ENCODE data around the gene PTPRZ1. TPM values are rescaled to one million over a fixed set of nuclear protein-coding genes. Genes with fewer than 3 reads are reported as not detected.

The PTPRZ1 gene
- total and polyA plus RNA-seq, 4 donors = 0.07 to 0.17 (median 0.09) TPM; not detected in 1

GRCh38 chr7:121837462-121837861, 35.5 kb upstream of the PTPRZ1 start:
- H3K4me3 ChIP-seq (ENCODE audit: low read depth in 1 of 3, low read length in 3 of 3) = no peak overlapping the region
- H3K4me1 ChIP-seq (ENCODE audit: control insufficient read depth in 4 of 4, insufficient read depth in 4 of 4, low read length in 3 of 4) = no peaks in the 10 kb centered on the region
- no peak for DNase-seq (ENCODE audit: low spot score)
- no peak overlapping the region for H3K9ac ChIP-seq (ENCODE audit: low read depth in 1 of 2, low read length in 2 of 2)
- H3K27me3 ChIP-seq (ENCODE audit: control insufficient read depth in 4 of 4, insufficient read depth in 4 of 4, low read length in 3 of 4) = no peaks in the 10 kb centered on the region
- 31% methylated on average over 1 of the region's 1 CpG for whole genome bisulfite sequencing
- no peaks in the 10 kb centered on the region for H3K36me3 ChIP-seq (ENCODE audit: control insufficient read depth in 4 of 4, insufficient read depth in 3 of 4, low read depth in 1 of 4, low read length in 3 of 4)
- TF ChIP-seq EGR1 (IDR thresholded peaks at IDR 0.05; ENCODE audit: low read depth in 2 of 2) = no peak
- TF ChIP-seq HNF4G (IDR thresholded peaks at IDR 0.05) = no peak
- TF ChIP-seq, protein P1, sequence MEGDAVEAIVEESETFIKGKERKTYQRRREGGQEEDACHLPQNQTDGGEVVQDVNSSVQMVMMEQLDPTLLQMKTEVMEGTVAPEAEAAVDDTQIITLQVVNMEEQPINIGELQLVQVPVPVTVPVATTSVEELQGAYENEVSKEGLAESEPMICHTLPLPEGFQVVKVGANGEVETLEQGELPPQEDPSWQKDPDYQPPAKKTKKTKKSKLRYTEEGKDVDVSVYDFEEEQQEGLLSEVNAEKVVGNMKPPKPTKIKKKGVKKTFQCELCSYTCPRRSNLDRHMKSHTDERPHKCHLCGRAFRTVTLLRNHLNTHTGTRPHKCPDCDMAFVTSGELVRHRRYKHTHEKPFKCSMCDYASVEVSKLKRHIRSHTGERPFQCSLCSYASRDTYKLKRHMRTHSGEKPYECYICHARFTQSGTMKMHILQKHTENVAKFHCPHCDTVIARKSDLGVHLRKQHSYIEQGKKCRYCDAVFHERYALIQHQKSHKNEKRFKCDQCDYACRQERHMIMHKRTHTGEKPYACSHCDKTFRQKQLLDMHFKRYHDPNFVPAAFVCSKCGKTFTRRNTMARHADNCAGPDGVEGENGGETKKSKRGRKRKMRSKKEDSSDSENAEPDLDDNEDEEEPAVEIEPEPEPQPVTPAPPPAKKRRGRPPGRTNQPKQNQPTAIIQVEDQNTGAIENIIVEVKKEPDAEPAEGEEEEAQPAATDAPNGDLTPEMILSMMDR (IDR thresholded peaks at IDR 0.05; ENCODE audit: low read depth, low read length, missing input control) = no peak
- no peaks in the 10 kb centered on the region for H3K9me3 ChIP-seq (ENCODE audit: control insufficient read depth in 4 of 4, low read length in 3 of 4)
- H3K27ac ChIP-seq (ENCODE audit: low read depth in 1 of 2, low read length in 2 of 2) = no peak overlapping the region

GRCh38 chr7:121847041-121847440, 25.9 kb upstream of the PTPRZ1 start:
- H3K27ac ChIP-seq (ENCODE audit: low read depth in 1 of 2, low read length in 2 of 2) = no peak overlapping the region

More at GRCh38 chr7:121847041-121847440, 25.9 kb upstream of the PTPRZ1 start:
- peaks cover 0 to 3% (median 1%) of the 10 kb centered on the region in 4 donors for H3K27me3 ChIP-seq (ENCODE audit: control insufficient read depth in 4 of 4, insufficient read depth in 4 of 4, low read length in 3 of 4)
- no peaks in the 10 kb centered on the region for H3K36me3 ChIP-seq (ENCODE audit: control insufficient read depth in 4 of 4, insufficient read depth in 3 of 4, low read depth in 1 of 4, low read length in 3 of 4)
- H3K4me1 ChIP-seq (ENCODE audit: control insufficient read depth in 4 of 4, insufficient read depth in 4 of 4, low read length in 3 of 4) = no peaks in the 10 kb centered on the region
- no peak overlapping the region for H3K9ac ChIP-seq (ENCODE audit: low read depth in 1 of 2, low read length in 2 of 2)
- no peak overlapping the region for H3K4me3 ChIP-seq (ENCODE audit: low read depth in 1 of 3, low read length in 3 of 3)
- TF ChIP-seq SP1 (IDR thresholded peaks at IDR 0.05) (no peak), EGR1 (IDR thresholded peaks at IDR 0.05; ENCODE audit: low read depth in 2 of 2) (no peak), RAD21 (IDR thresholded peaks at IDR 0.05) (no peak), GABPA (IDR thresholded peaks at IDR 0.05 in 1 of 2, conservative IDR thresholded peaks at IDR 0.05 in 1 of 2) (no peak), FOXA2 (IDR thresholded peaks at IDR 0.05) (no peak), ATF3 (IDR thresholded peaks at IDR 0.05) (no peak), HNF4A (conservative IDR thresholded peaks at IDR 0.05) (no peak), NR2F2 (IDR thresholded peaks at IDR 0.05) (no peak), HNF4G (IDR thresholded peaks at IDR 0.05) (no peak), RXRA (IDR thresholded peaks at IDR 0.05) (no peak)
- TF ChIP-seq, protein P2, sequence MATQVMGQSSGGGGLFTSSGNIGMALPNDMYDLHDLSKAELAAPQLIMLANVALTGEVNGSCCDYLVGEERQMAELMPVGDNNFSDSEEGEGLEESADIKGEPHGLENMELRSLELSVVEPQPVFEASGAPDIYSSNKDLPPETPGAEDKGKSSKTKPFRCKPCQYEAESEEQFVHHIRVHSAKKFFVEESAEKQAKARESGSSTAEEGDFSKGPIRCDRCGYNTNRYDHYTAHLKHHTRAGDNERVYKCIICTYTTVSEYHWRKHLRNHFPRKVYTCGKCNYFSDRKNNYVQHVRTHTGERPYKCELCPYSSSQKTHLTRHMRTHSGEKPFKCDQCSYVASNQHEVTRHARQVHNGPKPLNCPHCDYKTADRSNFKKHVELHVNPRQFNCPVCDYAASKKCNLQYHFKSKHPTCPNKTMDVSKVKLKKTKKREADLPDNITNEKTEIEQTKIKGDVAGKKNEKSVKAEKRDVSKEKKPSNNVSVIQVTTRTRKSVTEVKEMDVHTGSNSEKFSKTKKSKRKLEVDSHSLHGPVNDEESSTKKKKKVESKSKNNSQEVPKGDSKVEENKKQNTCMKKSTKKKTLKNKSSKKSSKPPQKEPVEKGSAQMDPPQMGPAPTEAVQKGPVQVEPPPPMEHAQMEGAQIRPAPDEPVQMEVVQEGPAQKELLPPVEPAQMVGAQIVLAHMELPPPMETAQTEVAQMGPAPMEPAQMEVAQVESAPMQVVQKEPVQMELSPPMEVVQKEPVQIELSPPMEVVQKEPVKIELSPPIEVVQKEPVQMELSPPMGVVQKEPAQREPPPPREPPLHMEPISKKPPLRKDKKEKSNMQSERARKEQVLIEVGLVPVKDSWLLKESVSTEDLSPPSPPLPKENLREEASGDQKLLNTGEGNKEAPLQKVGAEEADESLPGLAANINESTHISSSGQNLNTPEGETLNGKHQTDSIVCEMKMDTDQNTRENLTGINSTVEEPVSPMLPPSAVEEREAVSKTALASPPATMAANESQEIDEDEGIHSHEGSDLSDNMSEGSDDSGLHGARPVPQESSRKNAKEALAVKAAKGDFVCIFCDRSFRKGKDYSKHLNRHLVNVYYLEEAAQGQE (IDR thresholded peaks at IDR 0.05) = no peak
- TF ChIP-seq, protein P1 (IDR thresholded peaks at IDR 0.05; ENCODE audit: low read depth, low read length, missing input control) = no peak
- TF ChIP-seq, protein P3, sequence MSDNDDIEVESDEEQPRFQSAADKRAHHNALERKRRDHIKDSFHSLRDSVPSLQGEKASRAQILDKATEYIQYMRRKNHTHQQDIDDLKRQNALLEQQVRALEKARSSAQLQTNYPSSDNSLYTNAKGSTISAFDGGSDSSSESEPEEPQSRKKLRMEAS (IDR thresholded peaks at IDR 0.05) = no peak
- TF ChIP-seq, protein P4, sequence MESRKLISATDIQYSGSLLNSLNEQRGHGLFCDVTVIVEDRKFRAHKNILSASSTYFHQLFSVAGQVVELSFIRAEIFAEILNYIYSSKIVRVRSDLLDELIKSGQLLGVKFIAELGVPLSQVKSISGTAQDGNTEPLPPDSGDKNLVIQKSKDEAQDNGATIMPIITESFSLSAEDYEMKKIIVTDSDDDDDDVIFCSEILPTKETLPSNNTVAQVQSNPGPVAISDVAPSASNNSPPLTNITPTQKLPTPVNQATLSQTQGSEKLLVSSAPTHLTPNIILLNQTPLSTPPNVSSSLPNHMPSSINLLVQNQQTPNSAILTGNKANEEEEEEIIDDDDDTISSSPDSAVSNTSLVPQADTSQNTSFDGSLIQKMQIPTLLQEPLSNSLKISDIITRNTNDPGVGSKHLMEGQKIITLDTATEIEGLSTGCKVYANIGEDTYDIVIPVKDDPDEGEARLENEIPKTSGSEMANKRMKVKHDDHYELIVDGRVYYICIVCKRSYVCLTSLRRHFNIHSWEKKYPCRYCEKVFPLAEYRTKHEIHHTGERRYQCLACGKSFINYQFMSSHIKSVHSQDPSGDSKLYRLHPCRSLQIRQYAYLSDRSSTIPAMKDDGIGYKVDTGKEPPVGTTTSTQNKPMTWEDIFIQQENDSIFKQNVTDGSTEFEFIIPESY (IDR thresholded peaks at IDR 0.05) = no peak
- no peaks in the 10 kb centered on the region for H3K9me3 ChIP-seq (ENCODE audit: control insufficient read depth in 4 of 4, low read length in 3 of 4)
- no peak for DNase-seq (ENCODE audit: low spot score)
- 79% methylated on average over 4 of the region's 4 CpGs for WGBS
